Diencephalon (tissue), 1 donor: Measurements from ENCODE around the gene THSD1. TPM values are rescaled to one million over a fixed set of nuclear protein-coding genes. Genes with fewer than 3 reads are reported as not detected.

ENCODE experiments used
- small RNA-seq: library from RNA; depleted of rRNA; stranded (forward); fragments of <200 nt; gene quantifications from one replicate; pipeline ENCODE3, GENCODE V24; 2014
- total RNA-seq: library from RNA; depleted of rRNA; stranded (reverse); fragments of >200 nt; gene quantifications from one replicate; pipeline ENCODE4 v1.2.3, GENCODE V29; 2014

THSD1 gene, protein sequence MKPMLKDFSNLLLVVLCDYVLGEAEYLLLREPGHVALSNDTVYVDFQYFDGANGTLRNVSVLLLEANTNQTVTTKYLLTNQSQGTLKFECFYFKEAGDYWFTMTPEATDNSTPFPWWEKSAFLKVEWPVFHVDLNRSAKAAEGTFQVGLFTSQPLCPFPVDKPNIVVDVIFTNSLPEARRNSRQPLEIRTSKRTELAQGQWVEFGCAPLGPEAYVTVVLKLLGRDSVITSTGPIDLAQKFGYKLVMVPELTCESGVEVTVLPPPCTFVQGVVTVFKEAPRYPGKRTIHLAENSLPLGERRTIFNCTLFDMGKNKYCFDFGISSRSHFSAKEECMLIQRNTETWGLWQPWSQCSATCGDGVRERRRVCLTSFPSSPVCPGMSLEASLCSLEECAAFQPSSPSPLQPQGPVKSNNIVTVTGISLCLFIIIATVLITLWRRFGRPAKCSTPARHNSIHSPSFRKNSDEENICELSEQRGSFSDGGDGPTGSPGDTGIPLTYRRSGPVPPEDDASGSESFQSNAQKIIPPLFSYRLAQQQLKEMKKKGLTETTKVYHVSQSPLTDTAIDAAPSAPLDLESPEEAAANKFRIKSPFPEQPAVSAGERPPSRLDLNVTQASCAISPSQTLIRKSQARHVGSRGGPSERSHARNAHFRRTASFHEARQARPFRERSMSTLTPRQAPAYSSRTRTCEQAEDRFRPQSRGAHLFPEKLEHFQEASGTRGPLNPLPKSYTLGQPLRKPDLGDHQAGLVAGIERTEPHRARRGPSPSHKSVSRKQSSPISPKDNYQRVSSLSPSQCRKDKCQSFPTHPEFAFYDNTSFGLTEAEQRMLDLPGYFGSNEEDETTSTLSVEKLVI
- 12.7 TPM for total RNA-seq

GRCh38 chr13:52405767-52406494 lies at the start of gene THSD1:
Gene THSD1, minus strand, starts transcription at chr13:52406172. Its CDS starts 3,572 bp downstream, at chr13:52402600.

DNA sequence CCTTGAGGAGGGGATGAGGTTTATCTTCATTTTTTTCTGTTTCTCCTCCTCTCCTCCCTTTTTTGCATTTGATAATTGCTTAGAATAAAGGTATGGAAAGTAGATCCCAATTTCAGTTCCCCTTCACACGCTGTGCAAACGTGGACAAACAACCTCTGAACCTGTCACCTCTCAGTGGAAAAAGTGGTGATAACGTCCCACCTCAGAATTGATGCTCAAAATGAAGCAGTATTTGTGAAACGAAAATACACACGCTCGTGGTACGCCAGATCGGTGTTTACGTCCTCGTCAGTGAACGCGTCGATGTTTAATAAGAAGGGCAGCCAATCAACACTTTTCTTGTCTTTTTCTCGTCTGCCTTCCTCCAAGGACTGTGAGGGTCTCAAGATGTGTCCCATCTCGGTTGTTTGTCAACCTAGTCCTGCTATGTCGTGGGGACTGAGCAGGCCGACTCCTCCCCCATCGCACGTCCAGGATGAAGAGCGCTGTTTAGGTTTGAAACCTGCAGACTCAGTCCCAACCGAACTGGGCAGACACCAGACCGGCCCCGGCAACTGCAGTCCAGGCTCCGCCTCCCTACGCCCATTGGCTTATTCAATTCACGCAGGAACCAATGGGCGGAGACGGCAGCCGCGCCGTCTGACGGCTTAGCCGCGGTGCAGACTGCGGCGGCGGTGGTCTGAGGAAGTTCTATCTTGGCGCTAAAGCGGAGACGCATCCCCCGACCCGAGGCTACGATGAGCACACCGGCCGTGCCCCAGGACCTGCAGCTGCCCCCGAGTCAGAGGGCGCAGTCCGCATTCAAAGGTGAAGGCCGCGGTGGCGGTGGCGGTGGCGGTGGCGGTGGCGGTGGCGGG lies 49.1 kb upstream of the THSD1 start, which contains the start of gene CKAP2:
Gene CKAP2 (plus strand): TSS at position 659 of the 857 bp plus-strand sequence. CDS start 79 bp downstream, at position 738.

DNA sequence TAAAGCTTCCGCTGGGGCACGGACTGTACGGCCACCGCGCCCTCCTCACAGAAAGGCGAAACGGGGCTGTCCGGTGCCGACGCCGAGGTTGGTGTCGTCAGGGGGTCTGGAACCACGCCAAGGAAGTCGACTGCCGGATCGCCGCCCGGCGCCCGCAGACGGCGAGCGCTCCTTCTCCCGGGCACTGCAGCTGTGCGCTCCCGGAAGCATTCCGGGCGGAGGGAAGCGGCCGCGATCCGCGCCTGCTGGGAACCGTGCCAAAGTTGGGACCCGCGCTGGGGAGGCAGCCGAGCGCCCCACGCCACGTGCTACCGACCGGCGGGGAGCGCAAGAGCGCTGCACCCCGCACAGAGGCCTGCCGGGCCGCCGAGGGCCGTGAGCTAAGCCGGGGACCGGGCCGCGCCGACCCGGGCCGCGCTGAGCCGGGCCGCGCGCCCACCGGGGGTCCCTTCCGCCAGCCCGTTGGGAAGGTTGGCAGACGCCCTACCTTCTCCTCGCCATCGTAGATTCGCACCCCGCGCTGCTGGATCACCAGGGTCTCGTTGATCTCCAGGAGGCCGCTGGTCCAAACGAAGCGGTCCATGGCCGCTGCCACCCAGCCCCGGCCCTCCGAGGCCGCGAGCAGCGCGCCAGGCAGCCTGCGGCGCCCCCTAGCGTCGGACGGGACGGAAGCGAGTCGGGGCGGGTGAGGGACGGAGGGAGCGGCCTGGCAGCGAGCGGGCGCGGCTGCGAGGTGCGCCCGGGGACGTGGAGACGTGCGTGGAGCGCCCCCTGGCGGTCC lies 44.2 kb upstream of the THSD1 start, which contains the start of gene VPS36:
Gene VPS36 (minus strand): TSS at position 623 of the 781 bp plus-strand sequence. CDS start 40 bp downstream, at position 583.

Small RNAs within 50 kb of the gene (small RNA-seq; reads per million reads assigned to genes)
- not detected for gene RNY4P24

Other genes starting within 250 kb of the THSD1 start
- gene NEK3, start 246.6 kb downstream of the THSD1 start, total RNA-seq, result 9.9 TPM
- 57.0 TPM for gene VPS36, start 44.5 kb upstream of the THSD1 start, total RNA-seq
- 36.2 TPM for gene CKAP2, start 49.3 kb upstream of the THSD1 start, total RNA-seq
- 15.5 TPM for gene HNRNPA1L2, start 236.3 kb upstream of the THSD1 start, total RNA-seq
- 75.7 TPM for gene SUGT1, start 246.7 kb upstream of the THSD1 start, total RNA-seq